GM19238 (cell line): Measurements from ENCODE around the gene HEXB.
"Not testable (repeated sequence)": the region's sequence is repeated elsewhere in the genome, so short reads cannot be mapped to it uniquely, and the experiment has no call there.

Experiments used
- DNase-seq: peaks from one replicate; pipeline ENCODE4 v3.0.0; 2011; ENCODE audit warnings: low spot score; ENCODE audit not compliant: insufficient read length

HEXB gene

GRCh38 chr5:74657165-74657564, 27.9 kb upstream of the HEXB start:
- DNase-seq, result no peak

- DNase-seq, result no peak
Measured at GRCh38 chr5:74659172-74659571, 25.9 kb upstream of the HEXB start.

GRCh38 chr5:74660140-74660539, 24.9 kb upstream of the HEXB start:
- DNase-seq, result no peak

GRCh38 chr5:74660873-74661272, 24.2 kb upstream of the HEXB start:
- no peak for DNase-seq

GRCh38 chr5:74664551-74664950, 20.5 kb upstream of the HEXB start:
- DNase-seq, result no peak

GRCh38 chr5:74665273-74665672, 19.8 kb upstream of the HEXB start:
- DNase-seq, result no peak

GRCh38 chr5:74665816-74666215, 19.2 kb upstream of the HEXB start:
- DNase-seq, result no peak

- no peak for DNase-seq
Measured at GRCh38 chr5:74667396-74667795, 17.6 kb upstream of the HEXB start.

- DNase-seq, result no peak
Measured at GRCh38 chr5:74669821-74670220, 15.2 kb upstream of the HEXB start.

GRCh38 chr5:74670396-74671038, 14.5 kb upstream of the HEXB start:
- DNase-seq, result no peak

GRCh38 chr5:74672215-74672877, 12.7 kb upstream of the HEXB start:
- DNase-seq, result no peak

GRCh38 chr5:74673011-74673790, 11.8 kb upstream of the HEXB start:
- DNase-seq, result no peak

GRCh38 chr5:74676466-74676865, 8.6 kb upstream of the HEXB start:
- DNase-seq, result not testable (repeated sequence)

GRCh38 chr5:74678123-74678522, 6.9 kb upstream of the HEXB start:
- not testable (repeated sequence) for DNase-seq

GRCh38 chr5:74679300-74679699, 5.7 kb upstream of the HEXB start:
- DNase-seq, result not testable (repeated sequence)

- no peak for DNase-seq
Measured at GRCh38 chr5:74679966-74680365, 5.1 kb upstream of the HEXB start.

- DNase-seq, result peak; percentile 30
Measured at GRCh38 chr5:74685979-74686631, 1.1 kb downstream of the HEXB start.

- no peak for DNase-seq
Measured at GRCh38 chr5:74686962-74687751, 2.1 kb downstream of the HEXB start.

GRCh38 chr5:74693191-74693590, 8.2 kb downstream of the HEXB start:
- DNase-seq, result no peak

GRCh38 chr5:74717596-74717995, 32.6 kb downstream of the HEXB start:
- DNase-seq, result no peak

- no peak for DNase-seq
Measured at GRCh38 chr5:74722271-74722670, 37.2 kb downstream of the HEXB start.
